ENCODE results near the gene RIC8B. TPM values are rescaled to one million over a fixed set of nuclear protein-coding genes. Genes with fewer than 3 reads are reported as not detected.

The RIC8B gene
- total and polyA plus RNA-seq, 4 donors, result 5.8 to 21.4 (median 12.1) TPM

DNA sequence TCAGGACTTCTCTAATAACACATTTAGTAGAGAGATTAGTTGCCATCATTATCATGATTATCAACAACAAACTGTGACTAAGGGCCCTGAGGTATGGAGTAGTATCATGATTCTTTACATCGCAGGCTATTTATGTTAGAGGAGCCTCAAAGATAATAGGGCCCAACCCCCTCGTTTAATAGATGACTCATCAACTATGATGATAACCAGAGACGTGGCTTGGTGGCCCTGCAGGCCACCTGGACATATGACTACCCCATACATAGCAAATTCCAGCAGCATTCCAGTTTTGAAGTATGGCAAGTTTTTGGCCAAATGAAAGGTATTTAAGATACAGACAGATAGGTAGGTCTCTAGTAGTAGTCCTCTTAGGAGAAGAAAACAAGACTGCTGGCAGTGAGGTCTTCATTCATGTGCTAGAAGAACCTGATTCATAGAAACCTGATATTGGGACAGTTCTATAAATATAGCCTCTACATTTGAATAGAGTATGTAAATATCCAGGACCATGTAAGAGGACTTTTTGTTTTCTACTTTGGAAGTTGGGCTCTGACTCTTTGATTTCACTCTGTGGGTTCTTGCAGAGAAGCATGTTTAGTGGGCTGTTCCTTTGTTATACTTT is 5.6 kb downstream of the RIC8B start:
- no peak for DNase-seq
- no peaks in the 10 kb centered on the region for H3K27me3 ChIP-seq (ENCODE audit: control insufficient read depth in 1 of 2, insufficient read depth in 2 of 2, low read length in 1 of 2)
- no peak overlapping the region for H3K4me3 ChIP-seq (ENCODE audit: low read length in 2 of 2)
- no peaks in the 10 kb centered on the region for H3K9me3 ChIP-seq (ENCODE audit: control insufficient read depth, low read length)
- intact Hi-C loops (cut with DNase I), result no loop called here
- peaks cover 0 to 2% of the 10 kb centered on the region in 2 donors for H3K4me1 ChIP-seq (ENCODE audit: control insufficient read depth in 1 of 2, insufficient read depth in 2 of 2, low read length in 2 of 2)
- ATAC-seq (ENCODE audit: low FRiP score), result no peak
- H3K36me3 ChIP-seq (ENCODE audit: control insufficient read depth in 1 of 2, insufficient read depth in 2 of 2, low read length in 1 of 2), result no peaks in the 10 kb centered on the region
- WGBS, 2 donors, result 53 to 59% methylated on average over 3 of the region's 3 CpGs
- H3K27ac ChIP-seq (ENCODE audit: low read depth in 1 of 2, low read length in 2 of 2), result no peak overlapping the region

DNA sequence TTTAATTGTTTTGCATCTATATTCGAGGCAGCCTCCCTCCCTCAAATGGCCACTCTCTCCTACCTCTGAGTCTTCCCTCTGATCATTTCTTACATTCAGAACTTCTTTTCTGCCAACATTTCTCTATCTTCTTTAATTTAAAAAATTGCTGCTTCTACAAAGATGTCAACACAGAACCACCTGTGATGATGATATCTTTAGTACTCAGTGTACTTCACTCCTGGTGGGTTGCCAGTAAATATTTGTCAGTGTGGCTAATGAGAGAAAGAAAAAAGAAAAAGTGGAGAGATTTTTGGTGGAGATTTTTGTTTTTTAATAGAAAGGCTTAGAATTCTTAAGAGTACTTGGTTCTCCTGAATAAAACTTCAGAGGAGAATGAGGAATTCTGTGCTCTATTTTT is 8.1 kb downstream of the RIC8B start:
- WGBS, 2 donors, result 50 to 63% methylated on average over 1 of the region's 1 CpG
- Histone ChIP-seq H3K9me3 (ENCODE audit: control insufficient read depth, low read length) (no peaks in the 10 kb centered on the region), H3K4me1 (ENCODE audit: control insufficient read depth in 1 of 2, insufficient read depth in 2 of 2, low read length in 2 of 2) (peaks cover 0 to 2% of the 10 kb centered on the region in 2 donors), H3K4me3 (ENCODE audit: low read length in 2 of 2) (no peak overlapping the region), H3K27me3 (ENCODE audit: control insufficient read depth in 1 of 2, insufficient read depth in 2 of 2, low read length in 1 of 2) (no peaks in the 10 kb centered on the region), H3K36me3 (ENCODE audit: control insufficient read depth in 1 of 2, insufficient read depth in 2 of 2, low read length in 1 of 2) (no peaks in the 10 kb centered on the region), H3K27ac (ENCODE audit: low read depth in 1 of 2, low read length in 2 of 2) (no peak overlapping the region)
- ATAC-seq (ENCODE audit: low FRiP score) (no peak), DNase-seq (no peak)
- intact Hi-C loops (cut with DNase I), result no loop called here

DNA sequence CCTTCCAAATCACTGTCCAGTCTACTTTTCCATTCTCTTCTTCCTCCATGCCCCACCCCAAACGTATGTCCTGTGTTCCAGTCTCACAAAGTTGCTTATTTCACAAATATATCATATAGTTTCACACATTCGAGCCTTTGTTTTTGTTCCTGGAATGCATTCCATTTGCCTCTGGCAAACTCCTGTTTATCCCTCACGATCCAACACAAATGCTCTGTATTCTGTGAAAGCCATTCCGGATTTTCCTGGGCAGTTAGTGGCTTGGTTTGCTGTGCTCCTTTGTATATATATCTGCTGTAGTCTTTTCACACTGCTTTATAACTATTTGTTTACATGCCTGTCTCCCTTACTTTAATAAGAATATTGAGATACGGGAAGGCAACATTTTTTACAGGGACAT is 9.0 kb downstream of the RIC8B start:
- 6 to 11% methylated on average over 5 of the region's 5 CpGs for WGBS, 2 donors
- Histone ChIP-seq H3K27me3 (ENCODE audit: control insufficient read depth in 1 of 2, insufficient read depth in 2 of 2, low read length in 1 of 2) (no peaks in the 10 kb centered on the region), H3K27ac (ENCODE audit: low read depth in 1 of 2, low read length in 2 of 2) (no peak overlapping the region), H3K36me3 (ENCODE audit: control insufficient read depth in 1 of 2, insufficient read depth in 2 of 2, low read length in 1 of 2) (no peaks in the 10 kb centered on the region), H3K4me3 (ENCODE audit: low read length in 2 of 2) (no peak overlapping the region), H3K4me1 (ENCODE audit: control insufficient read depth in 1 of 2, insufficient read depth in 2 of 2, low read length in 2 of 2) (peaks cover 0 to 2% of the 10 kb centered on the region in 2 donors), H3K9me3 (ENCODE audit: control insufficient read depth, low read length) (no peaks in the 10 kb centered on the region)
- intact Hi-C loops (cut with DNase I), result no loop called here
- ATAC-seq (ENCODE audit: low FRiP score) (no peak), DNase-seq (no peak)

DNA sequence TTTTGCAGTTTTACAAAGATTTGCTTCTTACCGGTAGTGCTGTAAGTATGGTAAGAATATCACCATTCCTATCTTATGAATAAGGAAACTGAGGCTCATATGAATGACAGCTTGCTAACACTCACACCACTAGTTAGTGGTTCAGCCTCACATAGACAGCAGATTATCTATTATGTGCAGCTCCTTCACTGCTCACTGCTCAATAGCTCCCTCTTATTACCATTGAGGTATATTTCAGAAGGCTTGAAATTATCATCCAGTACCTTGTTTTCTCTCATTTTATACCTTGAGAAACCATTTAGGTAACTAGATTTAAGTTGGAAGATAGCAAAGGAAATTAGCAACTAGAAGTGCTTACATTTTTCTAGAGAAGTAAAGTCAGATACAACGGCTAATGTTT is 15.5 kb downstream of the RIC8B start:
- Histone ChIP-seq H3K4me3 (ENCODE audit: low read length in 2 of 2) (no peak overlapping the region), H3K9me3 (ENCODE audit: control insufficient read depth, low read length) (no peaks in the 10 kb centered on the region), H3K36me3 (ENCODE audit: control insufficient read depth in 1 of 2, insufficient read depth in 2 of 2, low read length in 1 of 2) (peaks cover 0 to 2% of the 10 kb centered on the region in 2 donors), H3K27ac (ENCODE audit: low read depth in 1 of 2, low read length in 2 of 2) (no peak overlapping the region), H3K4me1 (ENCODE audit: control insufficient read depth in 1 of 2, insufficient read depth in 2 of 2, low read length in 2 of 2) (no peaks in the 10 kb centered on the region), H3K27me3 (ENCODE audit: control insufficient read depth in 1 of 2, insufficient read depth in 2 of 2, low read length in 1 of 2) (no peaks in the 10 kb centered on the region)
- ATAC-seq (ENCODE audit: low FRiP score) (no peak), DNase-seq (no peak)
- intact Hi-C loops (cut with DNase I), result no loop called here
- WGBS, 2 donors, result 96 to 97% methylated on average over 2 of the region's 2 CpGs

GRCh38 chr12:106791531-106791930 is 17.0 kb downstream of the RIC8B start:
- H3K4me1 ChIP-seq (ENCODE audit: control insufficient read depth in 1 of 2, insufficient read depth in 2 of 2, low read length in 2 of 2), result no peaks in the 10 kb centered on the region
- H3K9me3 ChIP-seq (ENCODE audit: control insufficient read depth, low read length), result no peaks in the 10 kb centered on the region
- H3K27me3 ChIP-seq (ENCODE audit: control insufficient read depth in 1 of 2, insufficient read depth in 2 of 2, low read length in 1 of 2), result no peaks in the 10 kb centered on the region
- DNase-seq (no peak), ATAC-seq (ENCODE audit: low FRiP score) (no peak)
- H3K27ac ChIP-seq (ENCODE audit: low read depth in 1 of 2, low read length in 2 of 2), result no peak overlapping the region
- no peak overlapping the region for H3K4me3 ChIP-seq (ENCODE audit: low read length in 2 of 2)
- intact Hi-C loops (cut with DNase I), result no loop called here
- peaks cover 0 to 2% of the 10 kb centered on the region in 2 donors for H3K36me3 ChIP-seq (ENCODE audit: control insufficient read depth in 1 of 2, insufficient read depth in 2 of 2, low read length in 1 of 2)

DNA sequence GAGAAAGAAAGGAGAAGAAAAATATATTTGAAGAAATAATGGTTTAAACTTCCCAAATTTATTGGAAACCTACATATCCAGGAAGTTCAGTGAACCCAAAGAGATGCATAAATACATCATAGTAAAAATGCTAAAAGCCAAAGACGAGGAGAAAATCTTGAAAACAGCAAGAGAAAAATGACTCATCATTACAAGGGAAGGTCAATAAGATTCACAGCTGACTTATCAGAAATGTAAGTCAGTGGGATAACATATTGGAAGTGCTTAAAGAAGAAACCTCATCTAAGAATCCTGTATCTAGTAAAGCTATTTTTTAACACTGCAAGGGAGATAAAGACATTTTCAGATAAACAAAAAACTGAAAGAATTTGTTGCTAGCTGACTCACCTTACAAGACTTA is 19.9 kb downstream of the RIC8B start:
- DNase-seq (no peak), ATAC-seq (ENCODE audit: low FRiP score) (no peak)
- H3K4me1 ChIP-seq (ENCODE audit: control insufficient read depth in 1 of 2, insufficient read depth in 2 of 2, low read length in 2 of 2), result no peaks in the 10 kb centered on the region
- no peaks in the 10 kb centered on the region for H3K9me3 ChIP-seq (ENCODE audit: control insufficient read depth, low read length)
- H3K27me3 ChIP-seq (ENCODE audit: control insufficient read depth in 1 of 2, insufficient read depth in 2 of 2, low read length in 1 of 2), result no peaks in the 10 kb centered on the region
- H3K27ac ChIP-seq (ENCODE audit: low read depth in 1 of 2, low read length in 2 of 2), result no peak overlapping the region
- peaks cover 0 to 2% of the 10 kb centered on the region in 2 donors for H3K36me3 ChIP-seq (ENCODE audit: control insufficient read depth in 1 of 2, insufficient read depth in 2 of 2, low read length in 1 of 2)
- intact Hi-C loops (cut with DNase I), result no loop called here
- 88 to 96% methylated on average over 1 of the region's 1 CpG for WGBS, 2 donors
- no peak overlapping the region for H3K4me3 ChIP-seq (ENCODE audit: low read length in 2 of 2)

GRCh38 chr12:106801167-106801708 is 26.8 kb downstream of the RIC8B start:
- 54% methylated on average over 1 of the region's 1 CpG for WGBS, 2 donors
- ATAC-seq (ENCODE audit: low FRiP score), result no peak

GRCh38 chr12:106801830-106802533 is 27.5 kb downstream of the RIC8B start:
- 45 to 48% methylated on average over 4 of the region's 4 CpGs for WGBS, 2 donors
- H3K4me1 ChIP-seq (ENCODE audit: control insufficient read depth in 1 of 2, insufficient read depth in 2 of 2, low read length in 2 of 2), result no peaks in the 10 kb centered on the region
- H3K27me3 ChIP-seq (ENCODE audit: control insufficient read depth in 1 of 2, insufficient read depth in 2 of 2, low read length in 1 of 2), result no peaks in the 10 kb centered on the region
- H3K36me3 ChIP-seq (ENCODE audit: control insufficient read depth in 1 of 2, insufficient read depth in 2 of 2, low read length in 1 of 2), result no peaks in the 10 kb centered on the region
- DNase-seq (no peak), ATAC-seq (ENCODE audit: low FRiP score) (no peak)
- intact Hi-C loops (cut with DNase I), result no loop called here
- no peak overlapping the region for H3K4me3 ChIP-seq (ENCODE audit: low read length in 2 of 2)
- H3K9me3 ChIP-seq (ENCODE audit: control insufficient read depth, low read length), result no peaks in the 10 kb centered on the region
- H3K27ac ChIP-seq (ENCODE audit: low read depth in 1 of 2, low read length in 2 of 2), result no peak overlapping the region

More at GRCh38 chr12:106801167-106801708, 26.8 kb downstream of the RIC8B start:
- no peaks in the 10 kb centered on the region for H3K9me3 ChIP-seq (ENCODE audit: control insufficient read depth, low read length)
- H3K36me3 ChIP-seq (ENCODE audit: control insufficient read depth in 1 of 2, insufficient read depth in 2 of 2, low read length in 1 of 2), result no peaks in the 10 kb centered on the region
- no peaks in the 10 kb centered on the region for H3K27me3 ChIP-seq (ENCODE audit: control insufficient read depth in 1 of 2, insufficient read depth in 2 of 2, low read length in 1 of 2)
- intact Hi-C loops (cut with DNase I), result no loop called here
- no peak for DNase-seq
- no peak overlapping the region for H3K4me3 ChIP-seq (ENCODE audit: low read length in 2 of 2)
- H3K27ac ChIP-seq (ENCODE audit: low read depth in 1 of 2, low read length in 2 of 2), result no peak overlapping the region
- H3K4me1 ChIP-seq (ENCODE audit: control insufficient read depth in 1 of 2, insufficient read depth in 2 of 2, low read length in 2 of 2), result no peaks in the 10 kb centered on the region

DNA sequence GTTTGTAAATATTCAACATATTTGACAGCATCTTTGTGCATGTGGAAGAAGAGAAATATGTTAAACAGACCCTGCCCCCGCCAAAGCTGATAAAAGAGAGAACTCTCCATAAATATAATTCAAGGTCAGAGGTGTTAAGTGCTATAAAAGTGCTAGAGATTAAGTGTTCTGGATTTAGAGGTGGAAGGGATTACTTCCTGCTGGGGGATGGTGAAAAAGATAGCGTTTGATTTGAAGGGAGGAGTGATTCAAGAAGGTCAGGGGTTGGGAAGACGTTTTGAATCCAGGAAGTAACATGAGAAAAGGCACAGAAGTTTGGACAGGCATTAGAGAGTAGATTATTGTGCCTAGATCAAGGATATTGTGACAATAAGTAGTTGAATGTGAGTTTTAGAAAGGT is 30.2 kb downstream of the RIC8B start:
- intact Hi-C loops (cut with DNase I), result no loop called here
- H3K4me1 ChIP-seq (ENCODE audit: control insufficient read depth in 1 of 2, insufficient read depth in 2 of 2, low read length in 2 of 2), result no peaks in the 10 kb centered on the region
- no peak overlapping the region for H3K27ac ChIP-seq (ENCODE audit: low read depth in 1 of 2, low read length in 2 of 2)
- no peak overlapping the region for H3K4me3 ChIP-seq (ENCODE audit: low read length in 2 of 2)
- DNase-seq (no peak), ATAC-seq (ENCODE audit: low FRiP score) (no peak)
- 70 to 76% methylated on average over 3 of the region's 3 CpGs for WGBS, 2 donors
- no peaks in the 10 kb centered on the region for H3K9me3 ChIP-seq (ENCODE audit: control insufficient read depth, low read length)
- H3K36me3 ChIP-seq (ENCODE audit: control insufficient read depth in 1 of 2, insufficient read depth in 2 of 2, low read length in 1 of 2), result no peaks in the 10 kb centered on the region
- H3K27me3 ChIP-seq (ENCODE audit: control insufficient read depth in 1 of 2, insufficient read depth in 2 of 2, low read length in 1 of 2), result no peaks in the 10 kb centered on the region
